Activated CD4-positive, alpha-beta T cell treated with anti-CD3 and anti-CD28 coated beads, Interleukin-2, amount 50 U/mL, for 48 hours (primary cell): ENCODE data around the gene SEPTIN7.

Experiments
- DNase-seq, 2 experiments: peaks; one replicate each; pipeline ENCODE4 v3.0.0-alpha.2; 2020

SEPTIN7 gene

DNA sequence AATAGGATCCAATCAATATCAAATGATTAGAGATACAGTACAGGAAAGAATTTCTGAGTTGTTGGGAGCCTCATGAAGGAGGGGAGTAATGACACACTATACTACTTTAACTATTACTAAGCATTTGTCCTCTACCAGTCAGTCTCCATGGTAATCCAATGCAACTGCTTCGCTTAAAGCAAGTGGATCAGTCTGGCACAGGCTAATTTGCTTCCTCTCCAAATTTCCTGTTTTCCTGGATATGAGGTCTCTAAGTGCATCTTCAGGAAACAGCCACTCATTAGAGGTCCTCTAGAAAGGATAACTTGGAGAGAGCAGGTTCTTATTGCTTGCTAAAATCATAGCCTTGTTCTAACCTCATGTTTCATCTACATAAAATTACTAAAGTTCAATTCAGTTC, 8.4 kb upstream of the SEPTIN7 start:
- no peak for DNase-seq

GRCh38 chr7:35792873-35793489, 7.9 kb upstream of the SEPTIN7 start:
- no peak for DNase-seq

DNA sequence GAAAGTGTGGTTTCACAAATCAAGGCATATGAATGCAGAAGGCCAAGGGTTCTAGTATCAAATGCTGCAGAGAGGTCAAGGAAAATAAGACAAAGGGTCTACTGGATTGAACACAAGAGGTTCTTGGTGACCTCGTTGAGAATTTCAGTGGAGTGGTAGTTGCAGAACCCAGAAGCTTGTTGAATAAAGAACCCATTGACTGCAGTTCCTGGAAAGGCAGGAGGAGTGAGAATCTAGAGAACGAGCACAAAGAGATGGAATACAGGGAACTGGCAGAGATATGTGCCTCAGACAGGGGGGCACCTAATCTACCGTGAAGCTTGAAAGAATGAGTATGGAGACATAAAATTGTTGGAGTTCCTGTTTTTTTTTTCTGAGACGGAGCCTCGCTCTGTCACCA, 3.5 kb upstream of the SEPTIN7 start:
- no peak for DNase-seq

DNA sequence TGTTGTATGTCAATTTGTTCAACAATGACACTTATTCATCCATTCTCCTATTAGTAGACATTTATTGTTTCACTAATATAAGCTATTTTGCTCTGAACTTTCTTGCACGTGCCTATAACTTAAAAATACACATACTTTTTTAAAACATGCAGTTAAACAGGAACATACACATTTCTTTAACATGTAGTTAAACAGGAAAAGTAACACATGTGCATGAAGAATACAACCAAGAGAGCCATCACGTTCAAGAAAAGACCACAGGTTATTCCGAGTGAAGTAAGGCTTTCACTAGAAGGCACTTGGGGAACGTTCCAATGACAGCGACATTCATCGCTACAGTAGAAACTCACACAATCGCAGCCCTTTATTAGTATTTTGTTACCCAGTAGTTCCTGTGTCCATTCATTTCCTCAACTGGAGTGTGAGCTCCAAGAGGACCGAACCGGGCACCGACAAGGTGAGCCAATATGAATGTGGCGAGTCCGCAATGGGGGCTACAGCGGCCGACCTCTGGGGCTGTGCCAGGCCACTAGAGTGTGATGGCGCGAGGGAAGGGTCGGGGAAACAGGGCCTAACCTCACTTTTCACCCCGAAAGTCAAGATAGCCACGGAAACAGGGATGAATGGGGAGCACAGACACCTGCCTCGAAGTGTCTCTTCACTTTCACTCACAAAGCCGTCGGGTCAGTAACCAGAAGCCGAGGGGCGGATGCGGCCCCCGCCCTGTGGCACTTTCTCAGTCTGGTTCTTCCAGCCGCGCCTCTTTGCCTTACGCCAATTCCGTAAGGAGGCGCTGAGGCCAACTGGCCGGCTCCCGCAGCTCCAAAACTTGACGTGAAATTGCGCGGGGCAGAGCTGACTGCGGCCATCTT, 775 bp upstream of the SEPTIN7 start:
- peak; percentile 84 to 87 for DNase-seq

DNA sequence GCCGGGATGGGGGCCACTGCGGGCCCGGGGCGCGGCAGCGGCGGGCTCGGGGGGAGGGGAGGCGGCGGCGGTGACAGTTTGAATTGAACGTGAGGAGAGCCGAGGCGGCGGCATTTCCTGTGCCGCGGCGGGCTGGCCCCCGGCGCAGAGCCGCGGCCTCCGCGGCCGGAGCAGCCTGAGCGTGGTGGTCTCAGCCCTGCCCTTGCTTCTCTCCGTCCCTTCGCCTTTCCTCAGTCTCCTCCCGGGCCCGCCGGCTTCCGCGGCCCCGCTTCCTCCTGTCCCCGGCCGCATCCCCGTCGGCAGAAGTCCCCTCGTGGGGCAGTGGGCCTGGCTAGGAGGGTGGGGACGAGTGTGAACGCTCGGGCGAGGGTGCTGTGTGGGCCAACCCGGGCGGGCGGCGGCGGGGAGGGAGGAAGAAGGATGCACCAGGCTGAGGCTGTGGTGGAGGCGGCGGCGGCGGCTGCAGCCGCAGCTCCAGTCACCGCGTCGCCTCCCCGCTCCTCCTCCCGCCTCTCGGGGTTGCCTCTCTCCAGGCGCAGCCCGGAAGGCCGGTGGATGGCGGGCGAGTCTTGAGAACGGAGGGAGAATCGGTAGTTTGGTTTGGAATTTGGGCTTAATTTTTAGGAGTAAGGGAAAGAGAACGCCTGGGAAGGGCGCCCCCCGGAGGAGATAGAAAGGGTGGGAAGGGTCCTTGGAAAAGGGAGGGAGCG, 690 bp downstream of the SEPTIN7 start:
- peak; percentile 69 to 75 for DNase-seq

GRCh38 chr7:35802102-35802466, 1.2 kb downstream of the SEPTIN7 start:
- DNase-seq = no peak

- DNase-seq = peak in 1 of 2 experiments; percentile 18
Observed at GRCh38 chr7:35802649-35803048, 1.8 kb downstream of the SEPTIN7 start.

GRCh38 chr7:35804231-35804970, 3.5 kb downstream of the SEPTIN7 start:
- DNase-seq = no peak

DNA sequence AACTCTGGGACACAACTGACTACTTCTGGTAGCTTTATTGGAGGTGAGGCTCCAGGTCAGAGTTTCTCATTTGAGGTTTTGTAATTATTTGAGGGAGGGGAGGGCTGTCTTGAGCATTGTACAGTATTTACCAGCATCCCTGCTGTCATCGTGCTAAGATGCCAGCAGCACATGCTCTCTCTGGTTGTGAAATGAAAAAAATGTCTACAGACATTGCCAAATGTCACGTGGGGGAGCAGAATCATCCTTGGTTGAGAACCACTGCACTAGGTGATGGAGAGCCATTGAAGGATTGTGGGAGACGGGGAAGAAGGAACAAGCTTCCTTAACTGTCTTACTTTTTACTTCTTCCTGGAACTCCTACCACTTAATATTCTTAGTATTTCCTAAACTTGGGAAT, 5.0 kb downstream of the SEPTIN7 start:
- no peak for DNase-seq

GRCh38 chr7:35816514-35816913, 15.7 kb downstream of the SEPTIN7 start:
- no peak for DNase-seq

DNA sequence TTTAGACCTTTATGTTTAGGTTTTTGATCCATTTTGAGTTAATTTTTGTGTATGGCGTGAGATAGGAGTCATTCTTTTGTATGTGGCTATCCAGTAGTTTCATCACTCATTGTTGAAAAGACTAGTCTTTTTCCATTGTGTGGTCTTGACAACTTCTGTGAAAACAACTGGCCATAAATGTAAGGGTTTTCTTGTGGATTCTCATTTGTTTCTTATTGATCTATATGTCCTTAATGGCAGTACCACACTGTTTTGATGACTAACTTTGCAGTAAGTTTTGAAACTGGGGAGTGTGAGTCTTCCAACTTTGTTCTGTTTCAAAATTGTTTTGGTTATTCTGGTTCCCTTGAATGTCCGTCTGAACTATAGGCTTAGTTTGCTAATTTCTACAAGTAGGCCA, 16.3 kb downstream of the SEPTIN7 start:
- no peak for DNase-seq

- no peak for DNase-seq
Observed at GRCh38 chr7:35817930-35818329, 17.1 kb downstream of the SEPTIN7 start.

- no peak for DNase-seq
Observed at GRCh38 chr7:35818513-35818912, 17.7 kb downstream of the SEPTIN7 start.

DNA sequence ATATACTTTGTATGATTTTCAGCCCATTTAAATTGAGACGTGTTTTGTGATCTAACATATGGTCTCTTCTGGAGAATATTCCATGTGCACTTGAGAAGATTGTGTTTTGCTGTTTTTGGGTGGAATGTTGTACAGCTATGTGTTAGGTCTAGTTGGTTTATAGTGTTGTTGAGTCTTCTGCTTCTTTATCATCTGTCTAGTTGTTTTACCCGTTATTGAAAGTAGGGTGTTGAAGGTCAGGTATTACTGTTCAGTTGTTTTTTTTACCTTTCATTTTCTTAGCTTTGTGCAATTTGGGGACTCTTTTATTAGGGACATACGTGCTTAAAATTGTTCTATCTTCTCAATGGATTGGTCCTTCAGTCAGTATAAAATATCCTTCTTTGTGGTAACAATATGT, 18.5 kb downstream of the SEPTIN7 start:
- no peak for DNase-seq

GRCh38 chr7:35819954-35820703, 19.3 kb downstream of the SEPTIN7 start:
- DNase-seq = no peak

DNA sequence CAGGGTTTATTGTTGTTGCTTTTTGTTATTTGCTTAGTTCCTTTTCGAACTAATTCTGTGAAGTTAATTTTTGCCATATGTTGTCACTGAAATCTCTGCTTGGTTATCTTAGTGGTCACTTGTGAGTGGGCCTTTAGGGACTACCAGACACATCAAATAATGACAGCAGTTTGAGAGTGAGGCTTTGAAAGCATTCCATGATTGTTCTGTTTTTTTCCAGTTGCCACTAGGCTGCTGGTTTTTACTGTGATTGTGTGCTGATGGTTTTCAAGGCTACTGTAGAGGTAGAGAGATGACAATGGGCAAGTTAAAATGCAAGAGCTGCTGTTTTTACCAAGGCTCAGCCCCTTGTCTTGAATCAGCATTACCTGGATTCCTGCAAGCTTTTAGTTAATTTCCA, 20.0 kb downstream of the SEPTIN7 start:
- DNase-seq = no peak

- no peak for DNase-seq
Observed at GRCh38 chr7:35823440-35823839, 22.6 kb downstream of the SEPTIN7 start.

DNA sequence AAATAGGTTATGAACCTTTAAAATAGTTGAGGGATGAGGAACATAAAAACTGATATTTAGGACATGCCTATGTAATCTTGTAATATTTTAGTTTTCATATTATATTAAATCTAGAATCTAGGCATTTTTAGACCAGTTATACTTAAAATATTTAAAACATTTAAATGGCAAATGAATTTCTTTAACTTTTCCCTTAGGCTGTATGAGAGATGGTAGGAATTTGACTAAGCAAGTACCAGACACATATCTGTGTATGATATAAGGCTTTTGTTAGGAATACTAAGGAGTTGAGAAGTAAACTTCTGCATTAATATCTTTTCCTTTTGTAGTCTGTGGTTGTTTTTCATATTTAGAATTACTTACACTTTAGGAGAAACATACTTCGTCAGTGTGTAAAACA, 25.1 kb downstream of the SEPTIN7 start:
- no peak for DNase-seq

- no peak for DNase-seq
Observed at GRCh38 chr7:35826751-35827150, 25.9 kb downstream of the SEPTIN7 start.

GRCh38 chr7:35828817-35829216, 28.0 kb downstream of the SEPTIN7 start:
- no peak for DNase-seq

DNA sequence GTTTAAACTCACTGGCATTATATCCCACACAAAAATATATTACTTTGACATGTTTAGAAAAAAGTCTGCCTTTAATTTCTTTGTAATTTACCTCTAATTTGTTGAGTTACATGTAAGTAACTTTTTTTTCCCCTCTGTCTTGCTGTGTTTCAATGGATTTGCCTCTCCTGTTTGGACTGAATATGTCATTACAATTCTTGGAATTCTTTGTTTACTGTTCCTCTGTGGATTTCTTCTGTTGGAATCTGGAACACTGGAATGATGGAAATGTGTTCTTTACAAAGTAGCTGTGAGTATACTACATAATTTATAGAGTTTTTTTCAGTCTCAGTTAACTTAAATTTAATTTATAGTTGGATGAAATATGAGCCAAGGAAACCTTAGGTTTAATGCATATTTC, 30.4 kb downstream of the SEPTIN7 start:
- DNase-seq = no peak
